Measurements from ENCODE around the gene GPR161. TPM values are rescaled to one million over a fixed set of nuclear protein-coding genes. Genes with fewer than 3 reads are reported as not detected.
A peak's percentile ranks its signal among the peaks of the same experiment; 100 is the strongest.
"Not testable (repeated sequence)": the region's sequence is repeated elsewhere in the genome, so short reads cannot be mapped to it uniquely, and the experiment has no call there.

Gene GPR161, protein sequence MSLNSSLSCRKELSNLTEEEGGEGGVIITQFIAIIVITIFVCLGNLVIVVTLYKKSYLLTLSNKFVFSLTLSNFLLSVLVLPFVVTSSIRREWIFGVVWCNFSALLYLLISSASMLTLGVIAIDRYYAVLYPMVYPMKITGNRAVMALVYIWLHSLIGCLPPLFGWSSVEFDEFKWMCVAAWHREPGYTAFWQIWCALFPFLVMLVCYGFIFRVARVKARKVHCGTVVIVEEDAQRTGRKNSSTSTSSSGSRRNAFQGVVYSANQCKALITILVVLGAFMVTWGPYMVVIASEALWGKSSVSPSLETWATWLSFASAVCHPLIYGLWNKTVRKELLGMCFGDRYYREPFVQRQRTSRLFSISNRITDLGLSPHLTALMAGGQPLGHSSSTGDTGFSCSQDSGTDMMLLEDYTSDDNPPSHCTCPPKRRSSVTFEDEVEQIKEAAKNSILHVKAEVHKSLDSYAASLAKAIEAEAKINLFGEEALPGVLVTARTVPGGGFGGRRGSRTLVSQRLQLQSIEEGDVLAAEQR
- polyA plus RNA-seq (2013, experiment 1 of 2): 7.0 TPM
- polyA plus RNA-seq (2013, experiment 2 of 2): 7.1 TPM

DNA sequence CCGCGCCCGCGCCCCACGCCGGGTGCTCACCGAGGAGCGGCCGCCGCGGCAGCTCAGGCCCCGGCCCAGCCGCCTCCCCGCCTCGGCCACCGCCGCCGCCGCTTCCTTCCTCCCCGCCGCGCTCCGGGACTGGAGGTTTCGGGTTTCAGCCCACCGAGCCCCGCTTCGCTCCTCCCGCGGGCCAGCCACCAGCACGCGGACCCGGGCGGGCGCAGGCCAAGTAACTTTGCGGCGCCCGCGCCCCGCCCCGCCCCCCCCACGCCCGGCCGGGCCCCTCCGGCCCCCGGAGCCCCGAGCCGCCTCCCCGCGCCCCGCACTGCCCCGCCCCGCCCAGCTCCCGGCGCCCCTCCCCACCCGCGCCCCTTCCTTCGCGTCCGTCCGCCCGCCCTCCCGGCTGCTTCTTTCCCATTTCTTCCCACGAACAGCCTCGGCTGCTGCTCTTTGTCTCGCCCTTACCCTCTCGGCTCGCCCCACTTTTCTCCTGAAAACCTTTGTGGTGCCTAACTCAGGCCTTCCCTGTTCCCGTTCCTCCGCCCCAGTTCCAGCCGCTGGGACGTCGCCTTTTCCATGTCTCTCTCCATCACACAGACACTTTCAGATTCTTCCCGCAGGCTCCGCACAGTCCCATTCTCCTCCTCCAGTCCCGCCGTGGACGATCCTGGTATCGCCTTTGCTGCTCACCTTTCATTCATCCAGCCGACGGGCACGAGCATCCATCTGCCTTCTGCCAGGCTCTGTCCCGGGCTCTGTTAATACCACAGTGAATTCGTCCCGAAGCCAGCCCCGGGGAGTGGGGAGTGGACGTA is at the start of gene GPR161:
Gene GPR161 (minus strand): TSS at position 222 of the 806 bp plus-strand sequence. CDS start 32,080 bp downstream, outside the sequence.
- H3K79me1 ChIP-seq (ENCODE audit: low read length): peaks cover 2% of the 10 kb centered on the region
- peak within 1 kb of the TSS; percentile 86 for H3K9ac ChIP-seq (ENCODE audit: low read length)
- peak within 1 kb of the TSS; percentile 79 for H4K8ac ChIP-seq (ENCODE audit: low read depth, low read length)
- H3K23ac ChIP-seq (ENCODE audit: low read length): peak within 1 kb of the TSS; percentile 89
- H3K56ac ChIP-seq (ENCODE audit: low read length): peak within 1 kb of the TSS; percentile 94
- peak within 1 kb of the TSS; percentile 78 for H3K27ac ChIP-seq (ENCODE audit: low read depth, low read length)
- no peak within 1 kb of the TSS for H2BK5ac ChIP-seq (ENCODE audit: low read length)
- peaks cover 5% of the 10 kb centered on the region for H3K4me1 ChIP-seq (ENCODE audit: control insufficient read depth, low read depth, low read length)
- H3K4ac ChIP-seq (ENCODE audit: low read depth, low read length): peak within 1 kb of the TSS; percentile 28
- H4K5ac ChIP-seq (ENCODE audit: low read length): no peak within 1 kb of the TSS
- no peak within 1 kb of the TSS for H2AK5ac ChIP-seq (ENCODE audit: low read length)
- no peak within 1 kb of the TSS for H2BK15ac ChIP-seq (replicated peaks; ENCODE audit: low read depth)
- H3K4me3 ChIP-seq (ENCODE audit: low read length): peak within 1 kb of the TSS; percentile 81
- no peaks in the 10 kb centered on the region for H3K27me3 ChIP-seq (ENCODE audit: insufficient read depth, low read length, poor library complexity)
- peaks cover 2% of the 10 kb centered on the region for H3K79me2 ChIP-seq (ENCODE audit: control insufficient read depth, insufficient read depth, low read length)
- peak within 1 kb of the TSS; percentile 95 for H3K4me2 ChIP-seq (ENCODE audit: low read length)
- peak within 1 kb of the TSS; percentile 21 for H2BK120ac ChIP-seq (ENCODE audit: low read depth, low read length)
- no CpG with 5 or more reads among the region's 86 CpGs for WGBS (ENCODE audit: extremely low coverage, insufficient coverage, low lambda C conversion rate)
- DNase-seq: peak; percentile 77
- peak within 1 kb of the TSS; percentile 54 for H3K18ac ChIP-seq (ENCODE audit: low read length)
- no peaks in the 10 kb centered on the region for H3K36me3 ChIP-seq (ENCODE audit: control insufficient read depth, insufficient read depth, low read length)

DNA sequence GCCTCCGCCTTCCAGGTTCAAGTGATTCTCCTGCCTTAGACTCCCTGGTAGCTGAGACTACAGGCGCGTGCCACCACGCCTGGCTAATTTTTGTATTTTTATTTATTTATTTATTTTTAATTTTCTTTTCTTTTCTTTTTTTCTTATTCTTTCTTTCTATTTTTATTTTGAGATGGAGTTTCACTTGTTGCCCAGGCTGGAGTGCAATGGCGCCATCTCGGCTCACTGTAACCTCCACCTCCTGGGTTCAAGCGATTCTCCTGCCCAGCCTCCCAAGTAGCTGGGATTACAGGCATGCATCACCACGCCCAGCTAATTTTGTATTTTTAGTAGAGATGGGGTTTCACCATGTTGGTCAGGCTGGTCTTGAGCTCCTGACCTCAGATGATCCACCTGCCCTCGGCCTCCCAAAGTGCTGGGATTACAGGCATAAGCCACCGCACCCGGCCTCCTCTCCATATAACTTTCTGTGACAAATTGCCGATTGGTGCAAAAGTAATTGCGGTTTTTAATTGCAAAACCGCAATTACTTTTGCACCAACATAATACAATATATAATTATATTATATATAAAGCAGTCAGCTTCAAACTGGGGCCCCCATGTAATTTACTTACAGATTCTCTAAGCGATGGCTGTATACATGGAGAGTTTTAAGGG is 44.5 kb upstream of the GPR161 start:
- not testable (repeated sequence) for H3K9ac ChIP-seq (ENCODE audit: low read length); H2BK120ac ChIP-seq (ENCODE audit: low read depth, low read length); H3K79me1 ChIP-seq (ENCODE audit: low read length); H3K27ac ChIP-seq (ENCODE audit: low read depth, low read length); H4K5ac ChIP-seq (ENCODE audit: low read length); H3K4me2 ChIP-seq (ENCODE audit: low read length); H3K18ac ChIP-seq (ENCODE audit: low read length); DNase-seq; H3K23ac ChIP-seq (ENCODE audit: low read length); H2AK5ac ChIP-seq (ENCODE audit: low read length); H3K79me2 ChIP-seq (ENCODE audit: control insufficient read depth, insufficient read depth, low read length); H3K56ac ChIP-seq (ENCODE audit: low read length); H3K4me1 ChIP-seq (ENCODE audit: control insufficient read depth, low read depth, low read length); H3K4me3 ChIP-seq (ENCODE audit: low read length); H3K27me3 ChIP-seq (ENCODE audit: insufficient read depth, low read length, poor library complexity); H4K8ac ChIP-seq (ENCODE audit: low read depth, low read length); H3K4ac ChIP-seq (ENCODE audit: low read depth, low read length); H3K36me3 ChIP-seq (ENCODE audit: control insufficient read depth, insufficient read depth, low read length); H2BK15ac ChIP-seq (replicated peaks; ENCODE audit: low read depth); H2BK5ac ChIP-seq (ENCODE audit: low read length)
- WGBS (ENCODE audit: extremely low coverage, insufficient coverage, low lambda C conversion rate): no CpG with 5 or more reads among the region's 15 CpGs

DNA sequence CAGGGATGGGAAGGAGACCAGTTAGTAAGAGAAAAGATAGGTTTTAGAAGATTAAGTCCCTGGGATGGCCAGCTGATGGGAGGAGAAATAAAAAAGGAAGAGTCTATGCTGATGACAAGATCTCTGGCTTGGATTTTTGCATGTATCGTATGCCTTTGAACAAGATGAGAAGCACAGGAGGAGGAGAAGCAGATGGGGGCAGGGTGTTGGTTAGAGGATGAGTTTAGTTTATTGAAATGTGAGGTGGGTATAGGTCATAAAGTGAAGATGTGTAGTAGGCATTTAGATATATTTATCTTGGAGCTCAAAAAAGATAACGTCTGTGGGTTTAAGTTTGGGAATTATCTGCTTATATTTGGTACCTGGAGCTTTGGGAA is 43.4 kb upstream of the GPR161 start:
- H3K18ac ChIP-seq (ENCODE audit: low read length): no peak overlapping the region
- no peaks in the 10 kb centered on the region for H3K36me3 ChIP-seq (ENCODE audit: control insufficient read depth, insufficient read depth, low read length)
- peak overlapping the region; percentile 81 for H3K9ac ChIP-seq (ENCODE audit: low read length)
- H3K27ac ChIP-seq (ENCODE audit: low read depth, low read length): no peak overlapping the region
- H2BK5ac ChIP-seq (ENCODE audit: low read length): no peak overlapping the region
- H3K27me3 ChIP-seq (ENCODE audit: insufficient read depth, low read length, poor library complexity): no peaks in the 10 kb centered on the region
- H2BK15ac ChIP-seq (replicated peaks; ENCODE audit: low read depth): no peak overlapping the region
- H2AK5ac ChIP-seq (ENCODE audit: low read length): no peak overlapping the region
- H3K4me2 ChIP-seq (ENCODE audit: low read length): peak overlapping the region; percentile 42
- peaks cover 6% of the 10 kb centered on the region for H3K79me2 ChIP-seq (ENCODE audit: control insufficient read depth, insufficient read depth, low read length)
- peaks cover 6% of the 10 kb centered on the region for H3K4me1 ChIP-seq (ENCODE audit: control insufficient read depth, low read depth, low read length)
- peak overlapping the region; percentile 92 for H3K56ac ChIP-seq (ENCODE audit: low read length)
- H3K79me1 ChIP-seq (ENCODE audit: low read length): no peaks in the 10 kb centered on the region
- H4K8ac ChIP-seq (ENCODE audit: low read depth, low read length): no peak overlapping the region
- WGBS (ENCODE audit: extremely low coverage, insufficient coverage, low lambda C conversion rate): no CpG with 5 or more reads among the region's 2 CpGs
- H3K4me3 ChIP-seq (ENCODE audit: low read length): no peak overlapping the region
- H3K4ac ChIP-seq (ENCODE audit: low read depth, low read length): no peak overlapping the region
- no peak for DNase-seq
- H3K23ac ChIP-seq (ENCODE audit: low read length): no peak overlapping the region
- no peak overlapping the region for H4K5ac ChIP-seq (ENCODE audit: low read length)
- no peak overlapping the region for H2BK120ac ChIP-seq (ENCODE audit: low read depth, low read length)

DNA sequence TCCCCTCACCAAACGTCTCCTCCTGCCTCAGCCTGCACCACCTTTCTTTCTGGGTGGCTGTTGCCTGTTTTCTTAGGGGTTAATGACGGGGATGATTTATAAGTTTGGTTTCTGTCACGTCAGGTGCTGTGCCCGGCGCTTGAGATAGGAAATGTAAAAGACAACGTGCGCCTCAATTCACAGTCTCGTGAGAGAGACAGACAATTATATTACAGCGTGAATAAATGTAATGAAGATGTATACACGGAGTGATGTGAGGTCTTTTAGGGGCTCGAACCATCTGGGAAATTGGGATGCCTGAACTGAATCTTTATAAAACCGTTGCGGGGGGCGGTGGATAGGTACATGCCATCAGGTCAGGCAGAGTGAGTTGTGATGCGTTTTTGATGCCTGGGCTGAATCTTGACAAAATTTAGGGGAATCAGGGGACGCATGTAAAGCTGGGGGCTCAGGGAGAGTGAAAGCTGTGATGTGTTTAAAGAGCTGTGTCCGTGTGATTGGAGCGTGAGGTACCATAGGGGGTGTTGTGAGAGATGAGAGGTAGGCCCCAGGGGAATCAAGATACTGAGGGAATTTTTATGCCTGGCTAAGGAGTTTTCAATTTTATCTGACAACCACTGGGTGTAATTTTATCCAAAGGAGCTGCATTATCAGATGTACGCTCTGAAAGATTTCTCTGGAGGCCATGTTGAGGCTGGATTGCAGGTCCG is 42.9 kb upstream of the GPR161 start:
- H3K27ac ChIP-seq (ENCODE audit: low read depth, low read length): peak overlapping the region; percentile 72
- H2BK120ac ChIP-seq (ENCODE audit: low read depth, low read length): no peak overlapping the region
- peak overlapping the region; percentile 77 for H3K4me3 ChIP-seq (ENCODE audit: low read length)
- peak overlapping the region; percentile 81 for H3K9ac ChIP-seq (ENCODE audit: low read length)
- H3K79me2 ChIP-seq (ENCODE audit: control insufficient read depth, insufficient read depth, low read length): peaks cover 6% of the 10 kb centered on the region
- peak overlapping the region; percentile 92 for H3K56ac ChIP-seq (ENCODE audit: low read length)
- no CpG with 5 or more reads among the region's 20 CpGs for WGBS (ENCODE audit: extremely low coverage, insufficient coverage, low lambda C conversion rate)
- no peak overlapping the region for H4K8ac ChIP-seq (ENCODE audit: low read depth, low read length)
- peak; percentile 28 for DNase-seq
- H3K4ac ChIP-seq (ENCODE audit: low read depth, low read length): no peak overlapping the region
- H3K79me1 ChIP-seq (ENCODE audit: low read length): no peaks in the 10 kb centered on the region
- no peaks in the 10 kb centered on the region for H3K27me3 ChIP-seq (ENCODE audit: insufficient read depth, low read length, poor library complexity)
- no peak overlapping the region for H2BK5ac ChIP-seq (ENCODE audit: low read length)
- peaks cover 6% of the 10 kb centered on the region for H3K4me1 ChIP-seq (ENCODE audit: control insufficient read depth, low read depth, low read length)
- no peak overlapping the region for H3K23ac ChIP-seq (ENCODE audit: low read length)
- no peak overlapping the region for H2BK15ac ChIP-seq (replicated peaks; ENCODE audit: low read depth)
- H2AK5ac ChIP-seq (ENCODE audit: low read length): no peak overlapping the region
- H4K5ac ChIP-seq (ENCODE audit: low read length): no peak overlapping the region
- no peak overlapping the region for H3K18ac ChIP-seq (ENCODE audit: low read length)
- peak overlapping the region; percentile 42 for H3K4me2 ChIP-seq (ENCODE audit: low read length)
- H3K36me3 ChIP-seq (ENCODE audit: control insufficient read depth, insufficient read depth, low read length): no peaks in the 10 kb centered on the region

Data from mesendoderm (in vitro differentiated cells).